ENCODE measurements around the gene SIRPD. TPM values are rescaled to one million over a fixed set of nuclear protein-coding genes. Genes with fewer than 3 reads are reported as not detected.

SIRPD gene
- total and polyA plus RNA-seq, 2 of the 13 experiments (the other 11 are each of a cell fraction or from before 2014, with no cell fraction given) = not detected

GRCh38 chr20:1535420-1536175 is 21.9 kb downstream of the SIRPD start:
- no peaks in the 10 kb centered on the region for H3K4me1 ChIP-seq (ENCODE audit: insufficient read depth, low read length)
- H4K20me1 ChIP-seq (ENCODE audit: insufficient read depth, low read length) = no peaks in the 10 kb centered on the region
- no peak for TF ChIP-seq IKZF1 (IDR thresholded peaks at IDR 0.05)
- no peak for TF ChIP-seq ZNF670 (CRISPR knock-in tag; IDR thresholded peaks at IDR 0.05; ENCODE audit: borderline replicate concordance)
- no peak for TF ChIP-seq TEAD2 (CRISPR knock-in tag; IDR thresholded peaks at IDR 0.05)
- in situ Hi-C loops (cut with HindIII; ENCODE audit: extremely low pct_ligation_motif_present, low pct_unique_long_range_greater_than_20kb) = no loop called here
- H2AFZ ChIP-seq (ENCODE audit: low read length) = no peak overlapping the region
- no TSS peak for BruUV-seq (replicated peaks)
- POLR2A ChIA-PET = no interaction called here
- CTCF ChIA-PET (ENCODE audit: low intra/inter-chr PET ratio, low total read pairs) = no interaction called here
- no peak overlapping the region for H3K9ac ChIP-seq (ENCODE audit: insufficient read depth, low read depth, low read length)
- no peak overlapping the region for H3K4me3 ChIP-seq (replicated peaks in 1 of 3; ENCODE audit: insufficient read depth in 1 of 3, low read depth in 2 of 3, low read length in 3 of 3)
- H3K4me2 ChIP-seq (ENCODE audit: low read depth, low read length) = no peak overlapping the region
- H3K27ac ChIP-seq (ENCODE audit: extremely low read length, insufficient read depth, low read length) = no peak overlapping the region
- ATAC-seq = no peak
- DNase-seq (ENCODE audit: low spot score) = no peak
- H3K79me2 ChIP-seq (ENCODE audit: insufficient read depth, low read length) = no peaks in the 10 kb centered on the region
- no peaks in the 10 kb centered on the region for H3K36me3 ChIP-seq (replicated peaks in 1 of 2; ENCODE audit: control insufficient read depth in 1 of 2, insufficient read depth in 2 of 2, low read length in 2 of 2)
- intact Hi-C loops (cut with micrococcal nuclease; ENCODE audit: unreplicated experiment) = no loop called here
- H3K27me3 ChIP-seq (ENCODE audit: control insufficient read depth in 1 of 2, insufficient read depth in 2 of 2, low read length in 2 of 2) = peaks cover 3 to 12% of the 10 kb centered on the region in 2 experiments; a peak in 1 of 5 replicates
- FAIRE-seq = no peak
- H3K9me3 ChIP-seq (ENCODE audit: low read length) = no peaks in the 10 kb centered on the region
- 37% methylated on average over 5 of the region's 5 CpGs for WGBS (ENCODE audit: low lambda C conversion rate)

GRCh38 chr20:1534526-1534925 is 23.0 kb downstream of the SIRPD start:
- Histone ChIP-seq H3K36me3 (replicated peaks in 1 of 2; ENCODE audit: control insufficient read depth in 1 of 2, insufficient read depth in 2 of 2, low read length in 2 of 2) (no peaks in the 10 kb centered on the region), H3K9ac (ENCODE audit: insufficient read depth, low read depth, low read length) (no peak overlapping the region), H3K4me1 (ENCODE audit: insufficient read depth, low read length) (no peaks in the 10 kb centered on the region), H3K4me3 (replicated peaks in 1 of 3; ENCODE audit: insufficient read depth in 1 of 3, low read depth in 2 of 3, low read length in 3 of 3) (no peak overlapping the region), H3K27ac (ENCODE audit: extremely low read length, insufficient read depth, low read length) (no peak overlapping the region), H3K79me2 (ENCODE audit: insufficient read depth, low read length) (no peaks in the 10 kb centered on the region), H3K9me3 (ENCODE audit: low read length) (no peaks in the 10 kb centered on the region), H2AFZ (ENCODE audit: low read length) (no peak overlapping the region), H3K27me3 (ENCODE audit: control insufficient read depth in 1 of 2, insufficient read depth in 2 of 2, low read length in 2 of 2) (peaks cover 3 to 12% of the 10 kb centered on the region in 2 experiments; a peak in 1 of 5 replicates), H4K20me1 (ENCODE audit: insufficient read depth, low read length) (no peaks in the 10 kb centered on the region), H3K4me2 (ENCODE audit: low read depth, low read length) (no peak overlapping the region)
- CTCF ChIA-PET (ENCODE audit: low intra/inter-chr PET ratio, low total read pairs) = no interaction called here
- POLR2A ChIA-PET = no interaction called here
- BruUV-seq (replicated peaks) = no TSS peak
- DNase-seq (ENCODE audit: low spot score) (no peak), FAIRE-seq (no peak), ATAC-seq (no peak)
- WGBS (ENCODE audit: low lambda C conversion rate) = 13% methylated on average over 5 of the region's 5 CpGs
- TF ChIP-seq ZNF883 (CRISPR knock-in tag; IDR thresholded peaks at IDR 0.05; ENCODE audit: not compliant biosample characterization) (no peak), ZNF329 (CRISPR knock-in tag; IDR thresholded peaks at IDR 0.05; ENCODE audit: low read depth) (no peak)
- intact Hi-C loops (cut with micrococcal nuclease; ENCODE audit: unreplicated experiment) = no loop called here
- in situ Hi-C loops (cut with HindIII; ENCODE audit: extremely low pct_ligation_motif_present, low pct_unique_long_range_greater_than_20kb) = no loop called here
